H1 (cell line): Measurements from ENCODE around the gene FBXL14. TPM values are rescaled to one million over a fixed set of nuclear protein-coding genes. Genes with fewer than 3 reads are reported as not detected.

Source experiments
- CTCF ChIA-PET: fragments of 300-600 bp; sonication (Branson Sonifier 250); formaldehyde crosslinking; loops from one replicate; lab custom pipeline; 2021; ENCODE audit not compliant: partially characterized antibody; lab: Charles Lee
- POLR2A ChIA-PET: fragments of 300-600 bp; sonication (Branson Sonifier 250); formaldehyde crosslinking; loops from one replicate; lab custom pipeline; 2021; ENCODE audit warnings: inconsistent platforms; ENCODE audit not compliant: partially characterized antibody; lab: Charles Lee
- DNase-seq, 2 experiments: peaks; one replicate each; pipeline versions ENCODE4 v3.0.0 to v3.0.0-alpha.2; 2010 to 2022; ENCODE audit warnings: low spot score in 2 of 2, low read depth in 1 of 2, mixed read lengths in 1 of 2
- FAIRE-seq: peaks from 2 replicates; lab custom pipeline; 2011; peaks lifted over from hg19 to GRCh38; lab: Jason Lieb, UNC
- H2AFZ ChIP-seq: 2 replicates; pipeline ENCODE4 v1.8.1; 2012; ENCODE audit warnings: low read length, inconsistent platforms
- H2AK5ac ChIP-seq: 2 replicates; pipeline ENCODE4 v1.6.1; 2013; ENCODE audit warnings: low read depth, low read length
- H2BK120ac ChIP-seq: replicated peaks from 2 replicates; pipeline ENCODE3; 2013; ENCODE audit warnings: low read depth, low read length, inconsistent platforms
- H2BK12ac ChIP-seq: 2 replicates; pipeline ENCODE4 v1.6.1; 2013; ENCODE audit warnings: low read depth, low read length
- H2BK15ac ChIP-seq: 2 replicates; pipeline ENCODE4 v1.6.1; 2013; ENCODE audit warnings: low read length
- H2BK20ac ChIP-seq: 2 replicates; pipeline ENCODE4 v1.6.1; 2013; ENCODE audit warnings: low read length
- H2BK5ac ChIP-seq: 2 replicates; pipeline ENCODE4 v1.6.1; 2013; ENCODE audit warnings: low read depth, low read length
- H3K14ac ChIP-seq: 2 replicates; pipeline ENCODE4 v1.6.1; 2013; ENCODE audit warnings: inconsistent platforms; ENCODE audit not compliant: insufficient read length
- H3K18ac ChIP-seq: 2 replicates; pipeline ENCODE4 v1.6.1; 2013; ENCODE audit warnings: low read length; ENCODE audit errors: extremely low read depth
- H3K23ac ChIP-seq: 2 replicates; pipeline ENCODE4 v1.6.1; 2013; ENCODE audit warnings: inconsistent platforms; ENCODE audit not compliant: insufficient read length
- H3K23me2 ChIP-seq: 2 replicates; pipeline ENCODE4 v1.6.1; 2013; ENCODE audit warnings: low read depth, low read length
- H3K27ac ChIP-seq: 2 replicates; pipeline ENCODE4 v1.6.1; 2011; ENCODE audit warnings: low read depth, low read length, inconsistent platforms
- H3K27me3 ChIP-seq, 4 experiments: replicated peaks in 1 of 4; 1 replicate in 1 of 4; 2 replicates in 3 of 4; pipeline versions ENCODE4 v1.6.1 to v1.8.1; 2011 to 2013; ENCODE audit warnings: low read length in 3 of 4, mild to moderate bottlenecking in 3 of 4, inconsistent platforms in 2 of 4, mixed read lengths in 2 of 4, moderate library complexity in 1 of 4; ENCODE audit not compliant: control insufficient read depth in 3 of 4, insufficient read depth in 3 of 4; ENCODE audit errors: extremely low read depth in 1 of 4
- H3K36me3 ChIP-seq, 4 experiments: 2 replicates each; pipeline versions ENCODE4 v1.6.1 to v1.8.1; 2011 to 2013; ENCODE audit warnings: mild to moderate bottlenecking in 4 of 4, low read length in 3 of 4, moderate library complexity in 2 of 4, control low read depth in 1 of 4, inconsistent platforms in 1 of 4; ENCODE audit not compliant: insufficient read depth in 4 of 4, control insufficient read depth in 2 of 4
- H3K4ac ChIP-seq: replicated peaks from 2 replicates; pipeline ENCODE3; 2013; ENCODE audit warnings: low read length, low read depth, mixed read lengths, inconsistent platforms; ENCODE audit not compliant: insufficient read length
- H3K4me1 ChIP-seq, 4 experiments: replicated peaks in 1 of 4; 1 replicate in 1 of 4; 2 replicates in 3 of 4; pipeline versions ENCODE4 v1.6.1 to v1.8.1; 2011 to 2013; ENCODE audit warnings: low read length in 3 of 4, inconsistent platforms in 2 of 4, mixed read lengths in 1 of 4; ENCODE audit not compliant: insufficient read depth in 4 of 4, control insufficient read depth in 3 of 4
- H3K4me2 ChIP-seq, 2 experiments: 2 replicates each; pipeline versions ENCODE4 v1.6.1 to v1.8.1; 2011 to 2013; ENCODE audit warnings: low read depth in 2 of 2, low read length in 2 of 2, control low read depth in 1 of 2, inconsistent platforms in 1 of 2, mild to moderate bottlenecking in 1 of 2; ENCODE audit not compliant: insufficient read depth in 1 of 2
- H3K4me3 ChIP-seq, 4 experiments: fragments of 200-600, 300-600 bp in 1 of 4; sonication (generic), shearing (Covaris generic), sonication (Bioruptor Twin) in 1 of 4; 2 replicates each; pipeline versions ENCODE4 v1.5.1 to v1.8.1; 2011 to 2016; ENCODE audit warnings: low read length in 4 of 4, low read depth in 3 of 4, control low read depth in 2 of 4, inconsistent platforms in 2 of 4, mild to moderate bottlenecking in 2 of 4, mixed read lengths in 1 of 4, moderate library complexity in 1 of 4; ENCODE audit not compliant: insufficient read depth in 2 of 4; ENCODE audit errors: extremely low read depth in 1 of 4
- H3K56ac ChIP-seq: replicated peaks from 2 replicates; pipeline ENCODE3; 2013; ENCODE audit warnings: low read depth, mild to moderate bottlenecking, mixed read lengths, low read length, inconsistent platforms; ENCODE audit not compliant: insufficient read length
- H3K79me1 ChIP-seq: 2 replicates; pipeline ENCODE4 v1.6.1; 2013; ENCODE audit warnings: low read depth, low read length, control low read depth
- H3K79me2 ChIP-seq, 2 experiments: 2 replicates each; pipeline versions ENCODE4 v1.6.1 to v1.8.1; 2012 to 2013; ENCODE audit warnings: low read length in 2 of 2, mild to moderate bottlenecking in 2 of 2, inconsistent platforms in 1 of 2; ENCODE audit not compliant: insufficient read depth in 2 of 2, control insufficient read depth in 1 of 2
- H3K9ac ChIP-seq, 4 experiments: replicated peaks in 1 of 4; 1 replicate in 1 of 4; 2 replicates in 3 of 4; pipeline versions ENCODE4 v1.6.1 to v1.8.1; 2011 to 2013; ENCODE audit warnings: low read depth in 3 of 4, low read length in 3 of 4, control low read depth in 2 of 4, mild to moderate bottlenecking in 2 of 4, moderate library complexity in 2 of 4, inconsistent platforms in 1 of 4; ENCODE audit errors: extremely low read depth in 1 of 4
- H3K9me3 ChIP-seq, 2 experiments: 2 replicates each; pipeline versions ENCODE4 v1.6.1 to v1.8.1; 2012 to 2013; ENCODE audit warnings: mild to moderate bottlenecking in 2 of 2, moderate library complexity in 2 of 2, control low read depth in 1 of 2, inconsistent platforms in 1 of 2, low read depth in 1 of 2, low read length in 1 of 2, mixed read lengths in 1 of 2; ENCODE audit not compliant: insufficient read depth in 2 of 2
- H4K20me1 ChIP-seq, 2 experiments: replicated peaks in 1 of 2; 2 replicates each; pipeline versions ENCODE3 to v1.8.1; 2011 to 2013; ENCODE audit warnings: inconsistent platforms in 2 of 2, low read length in 2 of 2, mild to moderate bottlenecking in 1 of 2; ENCODE audit not compliant: insufficient read depth in 2 of 2, control insufficient read depth in 1 of 2
- H4K5ac ChIP-seq: 2 replicates; pipeline ENCODE4 v1.6.1; 2013; ENCODE audit warnings: low read length, low read depth, mixed read lengths, inconsistent platforms; ENCODE audit not compliant: insufficient read length
- H4K8ac ChIP-seq: 2 replicates; pipeline ENCODE4 v1.8.0; 2013; ENCODE audit warnings: mild to moderate bottlenecking, moderate library complexity, low read length, inconsistent platforms; ENCODE audit not compliant: insufficient read depth; ENCODE audit errors: extremely low read depth
- H4K91ac ChIP-seq: replicated peaks from 2 replicates; pipeline ENCODE3; 2013; ENCODE audit warnings: low read length, mixed read lengths, inconsistent platforms; ENCODE audit not compliant: insufficient read length
- BACH1 ChIP-seq: IDR thresholded peaks from 2 replicates; pipeline ENCODE4 v1.6.1; 2012; ENCODE audit warnings: low read length, improper control_type of control experiment
- HDAC2 ChIP-seq, 2 experiments: fragments of 300-600 bp in 1 of 2; sonication (generic) in 1 of 2; IDR thresholded peaks; 2 replicates each; pipeline ENCODE4 v1.6.1; 2011 to 2012; ENCODE audit warnings: low read depth in 2 of 2, low read length in 2 of 2, mild to moderate bottlenecking in 2 of 2, moderate library complexity in 2 of 2, borderline replicate concordance in 1 of 2, inconsistent platforms in 1 of 2
- HDAC6 ChIP-seq: IDR thresholded peaks from one replicate; pipeline ENCODE4 v1.7.1; 2012; ENCODE audit warnings: low read depth, mild to moderate bottlenecking, inconsistent platforms, low read length, moderate library complexity
- KDM5A ChIP-seq: fragments of 200-600 bp; IDR thresholded peaks from 2 replicates; pipeline ENCODE4 v1.7.1; 2012; ENCODE audit warnings: mild to moderate bottlenecking, low read length, inconsistent platforms, mixed read lengths
- POLR2A ChIP-seq, 2 experiments: IDR thresholded peaks; 1 replicate in 1 of 2; 2 replicates in 1 of 2; pipeline ENCODE4 v1.6.1; 2011; ENCODE audit warnings: low read depth in 2 of 2, low read length in 2 of 2, mild to moderate bottlenecking in 2 of 2; ENCODE audit errors: control extremely low read depth in 1 of 2
- RFX5 ChIP-seq: IDR thresholded peaks from 2 replicates; pipeline ENCODE4 v1.6.1; 2011; ENCODE audit warnings: low read depth, low read length, improper control_type of control experiment, borderline replicate concordance
- RNF2 ChIP-seq: fragments of 200-900, 300-1000 bp; sonication (generic); IDR thresholded peaks from 2 replicates; pipeline ENCODE4 v1.7.1; 2016; ENCODE audit warnings: borderline replicate concordance, low read depth, mild to moderate bottlenecking, antibody characterized with exemption, low read length; ENCODE audit not compliant: poor library complexity, severe bottlenecking; ENCODE audit errors: missing control alignments
- SAP30 ChIP-seq: fragments of 300-600 bp; sonication (generic); IDR thresholded peaks from 2 replicates; pipeline ENCODE4 v1.7.1; 2012; ENCODE audit warnings: low read length, moderate library complexity, mild to moderate bottlenecking, inconsistent platforms; ENCODE audit not compliant: insufficient read depth, insufficient replicate concordance
- SUZ12 ChIP-seq: fragments of 200-600 bp; sonication (generic); IDR thresholded peaks from 2 replicates; pipeline ENCODE4 v1.6.1; 2012; ENCODE audit warnings: mild to moderate bottlenecking, inconsistent platforms, low read length, moderate library complexity, mixed read lengths
- TAF7 ChIP-seq: optimal IDR thresholded peaks from 2 replicates; pipeline ENCODE3; 2011; ENCODE audit warnings: low read depth, mild to moderate bottlenecking, inconsistent platforms, low read length, moderate library complexity, borderline replicate concordance
- TEAD4 ChIP-seq: IDR thresholded peaks from 2 replicates; pipeline ENCODE4 v1.6.1; 2012; ENCODE audit warnings: low read depth, low read length, inconsistent platforms, mixed read lengths
- ZNF274 ChIP-seq: IDR thresholded peaks from 2 replicates; pipeline ENCODE4 v1.7.0; 2012; ENCODE audit warnings: low read length, borderline replicate concordance; ENCODE audit errors: extremely low read depth
- WGBS, 2 experiments: shearing (Covaris generic) in 1 of 2; methylation state at CpG; one replicate each; pipeline versions ENCODE4 v1.1.6 to v1.1.7; 2013 to 2015; ENCODE audit warnings: low lambda C conversion rate in 2 of 2, mixed read lengths in 2 of 2, inconsistent platforms in 1 of 2, low coverage in 1 of 2, missing lambda C conversion rate in 1 of 2; ENCODE audit not compliant: insufficient replicate concordance in 2 of 2, insufficient coverage in 1 of 2, insufficient read length in 1 of 2; ENCODE audit errors: extremely low coverage in 1 of 2, missing lambda C conversion rate in 1 of 2; 5-methylcytosine and 5-hydroxymethylcytosine counted together
- polyA plus RNA-seq, 7 experiments: library from polyadenylated mRNA; depleted of rRNA in 3 of 7; stranded (reverse) in 5 of 7; unstranded in 2 of 7; fragments of >200 nt in 5 of 7; fragments of 200-250 nt in 2 of 7; gene quantifications; 1 replicate in 5 of 7; 2 replicates in 1 of 7; 4 replicates in 1 of 7; pipeline versions ENCODE4 v1.2.1 to v1.2.3, GENCODE V29; 2011 to 2013; ENCODE audit warnings: missing spikeins in 2 of 7, mixed read lengths in 2 of 7
- total RNA-seq: library from RNA; stranded (reverse); fragmentation: NEBNext Ultra II Directional; extraction: Animal tissue kit (Norgen Biotek cat#: 25700); gene quantifications from 2 replicates; pipeline ENCODE4 v1.2.1, GENCODE V29; 2021
- TF ChIP-seq, protein P1 (sequence below): IDR thresholded peaks from 2 replicates; pipeline ENCODE4 v1.6.1; 2011; ENCODE audit warnings: low read length, improper control_type of control experiment

Gene FBXL14
- total and polyA plus RNA-seq, 2 of the 8 experiments (the other 6 are each of a cell fraction or from before 2014, with no cell fraction given): 5.5 to 9.6 TPM

DNA sequence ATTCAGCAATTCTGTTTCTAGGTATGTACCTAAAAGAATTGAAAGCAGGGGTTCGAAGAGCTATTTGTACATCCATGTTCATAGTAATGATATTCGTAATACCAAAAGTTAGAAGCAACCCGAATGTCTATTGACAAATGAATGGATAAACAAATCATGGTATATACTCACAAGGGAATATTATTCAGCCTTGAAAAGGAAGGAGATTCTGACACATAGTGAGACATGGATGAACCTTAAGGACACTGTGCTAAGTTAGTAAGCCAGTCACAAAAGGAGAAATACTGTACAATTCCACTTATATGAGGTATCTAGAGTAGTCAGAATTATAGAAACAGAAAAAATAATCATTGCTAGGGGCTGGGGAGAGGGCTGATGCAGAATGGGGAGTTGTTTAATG, 4.4 kb upstream of the FBXL14 start:
- Histone ChIP-seq H3K4ac (no peak overlapping the region), H3K56ac (no peak overlapping the region), H3K27me3 (peaks cover 8 to 23% (median 20%) of the 10 kb centered on the region in 4 experiments), H3K9me3 (no peaks in the 10 kb centered on the region), H2AK5ac (no peak overlapping the region), H2BK120ac (no peak overlapping the region), H2BK12ac (no peak overlapping the region), H3K14ac (no peak overlapping the region), H3K36me3 (no peaks in the 10 kb centered on the region), H3K79me2 (no peaks in the 10 kb centered on the region), H3K4me1 (peaks cover 0 to 6% (median 4%) of the 10 kb centered on the region in 4 experiments; a peak in 3 of 7 replicates), H3K9ac (no peak overlapping the region), H2BK15ac (no peak overlapping the region), H4K20me1 (no peaks in the 10 kb centered on the region), H4K91ac (no peak overlapping the region), H3K23me2 (peaks cover 7% of the 10 kb centered on the region; the same call in 1 of the 2 replicates), H2BK5ac (no peak overlapping the region), H3K4me2 (no peak overlapping the region), H2AFZ (no peak overlapping the region), H4K8ac (no peak overlapping the region), H4K5ac (no peak overlapping the region), H3K27ac (no peak overlapping the region), H3K4me3 (no peak overlapping the region), H3K18ac (no peak overlapping the region), H3K79me1 (no peaks in the 10 kb centered on the region), H3K23ac (no peak overlapping the region), H2BK20ac (no peak overlapping the region)
- POLR2A ChIA-PET: no interaction called here
- no peak for FAIRE-seq
- WGBS, 2 experiments: 92% methylated on average over 3 of the region's 3 CpGs; no CpG with 5 or more reads in 1 of the 2 experiments
- DNase-seq: no peak
- CTCF ChIA-PET: interaction anchor here (0.9 kb wide), 1 partner anchor 49 kb away, joined by 4 read pairs; no protein-coding TSS in a partner anchor
- TF ChIP-seq, protein P1, sequence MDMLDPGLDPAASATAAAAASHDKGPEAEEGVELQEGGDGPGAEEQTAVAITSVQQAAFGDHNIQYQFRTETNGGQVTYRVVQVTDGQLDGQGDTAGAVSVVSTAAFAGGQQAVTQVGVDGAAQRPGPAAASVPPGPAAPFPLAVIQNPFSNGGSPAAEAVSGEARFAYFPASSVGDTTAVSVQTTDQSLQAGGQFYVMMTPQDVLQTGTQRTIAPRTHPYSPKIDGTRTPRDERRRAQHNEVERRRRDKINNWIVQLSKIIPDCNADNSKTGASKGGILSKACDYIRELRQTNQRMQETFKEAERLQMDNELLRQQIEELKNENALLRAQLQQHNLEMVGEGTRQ: no peak
- TF ChIP-seq SAP30 (no peak), BACH1 (no peak), SUZ12 (no peak), TAF7 (no peak), HDAC6 (no peak), HDAC2 (IDR thresholded peaks at IDR 0.05; ENCODE audit: borderline replicate concordance in 1 of 2, low read depth in 2 of 2, low read length in 2 of 2) (no peak), RFX5 (no peak), RNF2 (no peak), KDM5A (no peak), ZNF274 (no peak), POLR2A (IDR thresholded peaks at IDR 0.05; ENCODE audit: control extremely low read depth in 1 of 2, low read depth in 2 of 2, low read length in 2 of 2) (no peak), TEAD4 (no peak)
